Measurements from ENCODE around the gene CAMSAP3.

Gene CAMSAP3

DNA sequence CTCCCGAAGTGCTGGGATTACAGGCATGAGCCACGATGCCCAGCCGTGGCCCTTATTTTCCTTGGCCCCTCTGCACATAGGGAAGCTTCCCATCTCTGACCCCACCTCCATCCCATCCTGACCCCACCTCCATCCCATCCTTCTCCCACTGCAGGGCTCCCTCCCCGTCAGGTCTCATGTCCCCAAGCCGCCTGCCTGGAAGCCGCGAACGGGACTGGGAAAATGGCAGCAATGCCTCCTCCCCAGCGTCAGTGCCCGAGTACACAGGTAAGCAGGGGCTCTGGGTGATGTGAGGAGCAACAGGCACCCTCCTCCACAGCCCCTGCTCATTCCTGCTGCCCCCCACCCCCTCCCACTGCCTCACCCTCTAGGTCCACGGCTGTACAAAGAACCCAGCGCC is 21.5 kb downstream of the CAMSAP3 start:
- DNase-seq = no peak

DNA sequence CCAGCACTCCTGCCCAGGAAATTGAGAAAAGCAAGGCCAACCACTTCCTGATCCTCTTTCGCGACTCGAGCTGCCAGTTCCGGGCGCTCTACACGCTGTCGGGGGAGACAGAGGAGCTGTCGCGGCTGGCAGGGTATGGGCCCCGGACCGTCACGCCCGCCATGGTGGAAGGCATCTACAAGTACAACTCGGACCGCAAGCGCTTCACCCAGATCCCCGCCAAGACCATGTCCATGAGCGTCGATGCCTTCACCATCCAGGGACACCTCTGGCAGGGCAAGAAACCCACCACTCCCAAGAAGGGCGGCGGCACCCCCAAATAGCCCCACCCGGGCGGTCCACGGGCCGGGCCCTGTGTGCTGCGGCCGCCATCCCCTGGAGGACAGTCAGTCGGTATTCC is 22.1 kb downstream of the CAMSAP3 start:
- DNase-seq = no peak

DNA sequence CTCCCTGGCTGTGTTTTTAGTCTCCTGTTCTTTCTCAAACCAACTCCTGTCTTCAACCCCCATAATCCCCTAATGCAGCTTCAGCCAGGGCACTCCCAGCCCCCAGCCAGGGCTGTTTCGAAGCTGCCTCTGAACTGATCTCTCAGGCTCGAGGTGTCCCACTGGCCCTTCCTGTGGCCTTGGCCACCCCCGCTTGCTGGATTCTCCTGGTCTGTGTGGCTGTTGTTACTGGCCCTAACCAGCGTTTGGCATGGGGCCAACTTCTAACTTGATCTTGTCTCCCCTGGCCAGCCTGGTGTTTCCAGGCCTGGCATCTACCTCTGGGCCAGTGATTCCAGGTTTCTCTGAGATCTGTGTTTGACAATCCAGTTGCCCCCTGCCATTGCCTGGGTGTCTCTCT is 22.7 kb downstream of the CAMSAP3 start:
- DNase-seq = no peak

DNA sequence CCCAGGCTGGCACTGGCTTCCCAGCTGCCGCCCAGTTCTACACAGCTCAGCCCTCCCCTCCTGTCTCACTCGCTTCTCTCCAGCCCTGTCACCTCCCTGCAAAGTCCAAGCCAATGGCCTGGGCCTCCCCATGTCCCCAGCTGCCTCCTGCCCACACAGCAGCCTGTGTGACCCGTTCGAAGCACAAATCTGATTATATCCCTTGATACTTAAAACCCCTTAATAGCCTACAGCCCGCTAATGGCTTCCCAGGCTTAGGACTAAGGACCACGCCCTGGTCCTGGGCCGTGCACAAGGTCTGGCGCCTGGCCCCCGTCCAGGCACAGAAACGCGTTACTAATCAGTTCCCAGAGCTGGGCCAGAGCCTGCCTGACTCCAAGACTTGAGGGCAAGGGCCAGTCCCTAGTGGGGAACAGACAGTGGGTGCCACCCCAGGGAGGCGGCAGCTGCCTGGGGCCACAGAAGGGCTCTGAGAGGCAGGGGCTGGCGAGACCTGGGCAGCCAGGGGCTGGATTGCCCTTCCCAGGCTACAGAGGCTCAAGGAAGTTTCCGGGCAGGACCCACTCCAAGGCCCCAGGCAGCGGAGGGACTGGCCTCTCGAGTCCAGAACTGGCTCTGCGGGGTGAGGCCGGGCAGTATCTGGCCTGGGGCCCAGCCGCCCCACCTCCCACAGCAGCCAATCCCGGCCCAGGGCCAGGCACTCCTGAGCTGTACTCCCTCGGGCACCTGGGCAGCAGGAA is 23.3 kb downstream of the CAMSAP3 start:
- no peak for DNase-seq

DNA sequence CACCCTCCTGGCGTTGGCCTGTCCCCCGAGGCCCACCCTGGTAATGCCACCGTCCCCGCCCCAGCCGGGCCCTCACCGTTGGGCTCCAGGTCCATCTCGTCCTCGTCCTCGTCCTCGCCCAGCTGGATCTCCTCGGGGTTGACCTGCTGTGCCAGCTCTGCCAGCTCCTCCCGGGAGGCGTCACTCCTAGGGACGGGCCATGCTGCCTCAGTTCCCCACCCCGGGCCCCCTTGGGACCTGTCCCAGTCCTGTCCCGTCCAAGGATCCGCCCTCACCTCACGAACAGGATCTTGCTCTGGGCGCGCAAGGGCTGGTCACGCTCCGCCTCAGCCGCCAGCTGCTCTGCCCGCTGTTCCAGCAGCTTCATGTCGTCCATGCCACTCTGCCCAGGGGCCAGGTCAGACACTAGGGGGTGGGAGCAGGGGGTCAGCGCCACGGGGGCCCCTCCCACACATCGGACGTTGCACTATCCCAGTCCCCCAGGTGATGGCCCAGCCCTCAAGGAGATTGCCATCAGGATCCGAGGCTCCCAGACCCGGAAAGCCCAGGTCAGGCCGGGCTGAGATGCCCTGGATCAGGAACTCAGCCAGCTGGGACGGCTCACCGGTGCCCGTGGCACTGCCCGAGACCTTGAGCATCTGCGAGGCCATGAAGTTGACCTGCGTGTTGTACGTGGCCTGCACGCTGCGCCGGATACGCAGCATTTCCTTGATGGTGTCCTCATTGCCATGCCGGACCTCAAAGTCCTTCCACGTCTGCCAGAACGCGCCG is 24.2 kb downstream of the CAMSAP3 start:
- no peak for DNase-seq

DNA sequence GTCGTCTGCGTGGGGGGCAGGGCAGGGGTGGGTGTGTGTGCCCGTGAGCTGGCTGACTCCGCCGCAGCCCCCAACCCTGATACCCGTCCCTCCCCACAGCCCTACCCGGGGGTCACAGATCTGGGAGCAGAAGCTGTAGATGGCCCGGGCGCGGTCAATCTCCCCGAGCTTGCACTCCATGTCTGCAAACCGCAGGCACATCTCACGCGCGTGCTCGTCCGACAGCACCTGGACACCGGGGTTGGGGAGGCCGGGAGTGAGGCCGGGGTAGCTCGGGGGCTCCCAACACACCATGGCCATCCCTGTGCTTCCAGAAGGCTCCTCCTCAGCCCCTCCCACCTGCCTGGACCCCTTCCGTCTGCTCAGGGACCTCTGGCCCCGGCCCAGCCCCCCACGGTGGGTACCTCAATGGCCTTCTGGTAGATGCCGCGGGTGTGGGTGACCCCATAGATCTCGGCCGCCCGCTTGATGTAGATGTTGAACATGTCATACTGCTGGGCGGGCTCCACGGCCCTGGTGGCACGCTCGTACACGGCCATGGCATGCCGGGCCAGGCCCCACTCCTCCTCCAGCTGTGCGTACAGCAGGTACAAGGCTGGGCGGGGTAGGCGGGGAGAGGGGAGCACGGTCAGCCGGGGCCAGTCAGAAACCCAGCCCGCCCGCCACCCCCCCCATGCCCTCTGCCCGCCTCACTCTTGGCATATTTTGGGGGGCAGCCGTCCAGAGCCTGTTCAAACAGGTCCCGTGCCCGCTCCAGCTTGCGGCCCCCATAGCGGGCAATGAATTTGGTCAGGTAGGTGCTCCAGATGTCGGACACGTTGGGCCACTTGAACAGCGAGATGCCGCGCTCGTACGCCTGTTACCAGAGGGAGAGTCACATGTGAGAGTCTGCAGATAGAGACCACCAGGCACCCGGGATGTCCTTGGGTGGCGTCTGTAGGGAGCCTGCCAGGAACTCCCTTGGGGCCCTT is 25.1 kb downstream of the CAMSAP3 start:
- DNase-seq = no peak

DNA sequence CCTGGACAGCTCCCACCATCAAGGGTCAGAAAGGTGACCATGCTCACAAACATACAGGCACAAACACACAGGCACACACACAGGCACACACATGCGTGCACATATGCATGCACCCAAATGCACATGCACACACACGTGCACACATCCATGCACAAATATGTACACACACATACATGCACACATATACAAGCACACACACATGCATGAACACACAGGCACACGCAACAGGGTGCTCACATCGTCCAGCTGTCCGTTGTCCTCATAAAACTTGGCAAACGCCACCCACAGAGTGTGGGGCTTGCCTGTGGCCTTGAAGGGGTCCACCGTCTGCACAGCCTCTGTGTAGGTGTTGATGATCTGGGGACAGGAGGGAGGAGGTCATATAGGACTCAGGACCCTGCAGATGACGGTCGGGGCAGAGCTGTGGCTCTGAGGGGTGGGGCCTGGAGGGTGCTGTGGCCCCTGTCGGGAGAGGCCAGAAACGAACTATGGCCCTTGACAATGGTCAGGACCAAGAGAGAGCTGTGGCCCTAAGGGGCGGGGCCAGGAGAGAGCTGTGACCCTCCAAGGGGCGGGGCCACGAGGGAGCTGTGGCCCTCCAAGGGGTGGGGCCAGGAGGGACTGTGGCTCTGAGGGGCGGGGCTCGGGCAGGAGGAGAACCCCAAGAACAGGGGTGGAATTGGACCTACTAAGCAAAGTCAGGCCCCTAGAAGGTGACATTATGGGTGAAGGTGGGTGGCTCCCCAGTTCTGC is 27.4 kb downstream of the CAMSAP3 start:
- DNase-seq = no peak

DNA sequence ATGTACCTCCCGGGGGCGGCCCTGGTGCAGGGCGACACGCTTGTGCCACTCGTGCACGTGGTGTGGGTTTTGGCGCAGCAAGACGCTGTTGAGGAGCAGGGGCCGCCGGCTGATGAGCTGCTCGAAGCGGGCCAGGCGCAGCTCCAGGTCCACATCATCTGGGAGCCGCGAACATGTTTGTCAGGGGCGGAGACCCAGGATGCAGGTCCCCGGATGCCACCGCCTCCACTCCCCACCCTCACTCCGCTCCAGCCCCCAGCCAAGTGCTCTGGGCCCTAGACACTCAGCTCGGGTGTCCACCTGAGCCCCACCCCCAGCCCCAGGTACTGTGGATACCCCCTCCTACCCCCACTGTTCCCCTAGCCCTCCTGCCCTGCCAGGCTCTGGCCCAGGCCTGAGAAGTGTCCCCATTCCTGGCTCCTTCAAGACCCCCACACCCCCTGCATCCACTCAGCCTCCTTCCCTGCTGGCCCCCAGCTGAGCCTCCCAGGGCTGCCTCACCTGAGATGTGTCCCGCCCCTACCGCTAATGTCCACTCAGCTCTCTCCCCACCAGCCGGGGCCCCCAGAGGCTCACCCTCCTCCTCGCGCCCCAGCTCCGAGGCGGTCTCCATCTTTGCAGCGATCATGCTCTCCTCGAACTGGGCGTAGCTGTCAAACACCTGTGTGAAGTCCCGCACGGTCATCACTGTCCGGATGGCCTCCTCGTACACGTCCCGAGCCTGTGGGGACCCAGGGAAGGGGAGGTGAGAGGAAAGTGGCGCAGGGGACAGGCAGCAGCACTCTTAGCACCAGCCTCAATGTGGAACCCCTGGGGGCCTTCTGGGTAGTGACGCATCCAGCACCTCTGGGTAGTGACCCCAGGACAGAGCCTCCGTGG is 28.3 kb downstream of the CAMSAP3 start:
- DNase-seq = no peak

DNA sequence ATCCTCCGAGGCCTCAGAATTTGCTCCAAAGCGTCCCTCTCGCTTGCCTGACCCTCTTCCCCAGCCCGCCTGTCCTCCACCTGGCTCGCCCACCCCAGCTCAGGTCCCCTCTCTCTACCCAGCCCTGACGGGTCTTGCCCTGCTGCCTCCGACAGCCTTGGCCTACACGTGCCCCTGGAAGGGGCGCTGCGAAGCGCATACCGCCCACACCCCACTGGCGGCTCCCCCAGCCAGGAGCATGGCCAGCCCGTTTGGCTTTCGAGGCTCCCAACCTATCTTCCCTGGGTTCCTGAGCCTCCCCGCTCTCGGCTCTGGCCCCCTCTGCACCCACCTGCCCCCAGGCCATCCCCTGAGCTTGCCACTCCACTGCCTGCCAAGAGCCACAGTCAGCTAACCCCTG is 29.1 kb downstream of the CAMSAP3 start:
- DNase-seq = no peak

DNA sequence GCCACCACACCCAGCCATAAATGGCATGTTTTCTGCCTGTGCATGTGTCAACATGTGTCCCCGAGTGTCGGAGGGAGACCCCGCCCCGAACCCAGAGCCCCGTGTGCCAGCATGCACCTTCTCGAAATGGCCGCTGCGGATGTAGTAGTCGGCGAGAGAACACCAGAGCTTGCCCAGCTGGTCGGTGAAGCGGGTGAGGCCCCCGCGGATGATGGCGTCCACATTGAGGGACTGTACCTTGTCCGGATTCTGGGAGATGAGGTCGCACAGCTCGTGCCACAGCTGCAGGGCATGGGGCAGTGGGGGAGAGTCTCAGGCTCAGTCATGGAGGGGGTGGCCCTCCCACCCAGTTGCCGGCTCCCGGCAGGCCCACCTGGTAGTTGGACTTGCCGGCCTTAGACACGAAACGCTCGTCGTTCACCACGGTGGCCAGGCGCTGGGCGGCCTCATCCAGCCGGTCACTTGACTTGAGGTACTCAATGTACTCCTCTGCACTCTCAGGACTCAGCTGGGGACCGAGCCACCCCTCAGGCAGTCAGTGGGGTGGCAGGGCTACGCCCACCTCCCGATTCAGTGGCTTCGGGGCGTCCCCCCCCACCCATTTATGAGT is 30.2 kb downstream of the CAMSAP3 start:
- DNase-seq = no peak

DNA sequence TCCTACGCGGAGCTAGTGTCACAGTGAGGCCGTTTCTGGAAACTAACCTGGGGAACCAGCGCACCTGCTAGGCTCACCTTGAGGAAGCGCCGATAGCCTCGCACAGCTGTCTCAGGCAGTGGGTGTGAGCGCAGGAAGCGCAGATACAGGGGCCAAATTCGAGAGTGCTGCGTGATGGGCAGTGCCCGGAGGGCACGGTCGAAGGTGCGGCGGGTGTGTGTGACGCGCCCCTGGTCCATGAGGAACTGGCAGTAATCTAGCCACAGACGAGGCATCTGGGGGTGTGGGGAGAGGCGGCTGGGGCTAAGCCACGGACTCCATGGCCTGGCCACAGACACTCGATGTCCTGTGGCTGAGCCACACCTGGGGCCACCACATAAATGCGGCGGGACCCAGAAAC is 31.5 kb downstream of the CAMSAP3 start:
- DNase-seq = no peak

DNA sequence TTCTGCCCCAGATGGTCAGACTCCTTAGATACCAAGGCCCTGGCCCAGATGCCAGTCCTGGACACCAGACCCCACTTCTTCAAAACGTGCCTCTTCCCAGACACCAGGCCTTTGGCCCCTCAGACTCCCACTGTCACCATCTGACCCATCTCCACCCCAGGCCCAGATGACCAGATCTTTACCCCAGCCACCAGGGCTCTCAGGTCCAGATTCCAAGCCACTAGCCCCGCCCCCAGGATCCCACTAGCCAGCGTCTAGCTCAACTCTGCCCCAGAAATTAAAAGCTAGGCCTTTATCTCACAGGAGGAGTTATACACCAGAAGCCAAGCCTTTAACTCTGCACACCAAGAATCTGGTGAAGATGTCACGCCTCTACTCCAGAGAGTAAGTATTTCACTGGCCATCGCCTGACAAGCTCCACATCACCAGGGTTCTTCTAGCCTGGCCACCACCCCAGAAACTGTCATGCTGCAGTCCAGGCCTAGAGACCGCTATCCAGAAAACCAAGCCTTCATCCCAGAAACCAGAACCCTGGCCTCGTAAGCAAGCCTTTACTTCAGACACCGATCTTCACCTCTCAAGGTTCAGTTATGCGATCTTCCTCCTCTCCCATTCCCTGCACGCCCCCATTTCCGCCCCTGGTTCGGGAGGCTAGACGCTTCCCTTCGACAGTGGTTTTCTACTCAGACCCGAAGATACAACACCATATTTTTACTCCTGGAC is 33.1 kb downstream of the CAMSAP3 start:
- DNase-seq = no peak

DNA sequence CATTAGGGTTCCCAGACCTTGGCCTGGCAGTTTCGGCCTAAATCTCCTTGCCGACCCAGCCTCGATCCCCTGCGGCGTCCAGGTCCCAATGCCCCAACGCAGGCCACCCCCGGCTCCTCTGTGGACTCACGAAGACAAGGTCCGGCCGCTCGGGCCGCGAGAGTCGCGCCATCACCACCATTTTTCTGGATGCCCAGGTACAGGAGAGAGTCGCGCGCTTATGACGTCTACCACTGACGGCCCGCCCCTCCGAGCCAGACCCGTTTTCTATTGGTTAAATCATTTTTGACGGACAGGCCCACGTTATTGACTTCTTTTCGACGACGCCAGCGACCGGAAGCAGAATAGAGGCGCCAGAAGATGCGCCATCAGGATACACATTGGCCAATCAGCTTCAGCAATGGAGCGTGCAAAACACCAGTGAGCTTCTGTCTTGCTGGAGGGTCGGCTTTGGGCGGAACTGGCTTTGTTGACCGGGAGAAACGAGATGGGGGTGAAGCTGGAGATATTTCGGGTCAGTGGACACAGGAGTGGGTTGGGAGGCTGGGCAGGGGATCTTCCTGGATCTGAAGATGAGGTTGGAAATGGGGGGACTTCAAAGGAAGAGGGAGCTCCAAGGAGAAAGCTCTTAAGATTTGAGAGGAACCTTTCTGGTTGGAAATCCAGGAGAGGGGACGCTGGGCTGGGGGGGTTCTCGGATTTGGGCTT is 33.8 kb downstream of the CAMSAP3 start, which contains the start of the genes PET100 and XAB2:
PET100 (plus strand) TSS at position 447 of the 708 bp plus-strand sequence; CDS start at position 488, 41 bp downstream.
XAB2 (minus strand) TSS at position 199 of the 708 bp plus-strand sequence; CDS start at position 181, 18 bp downstream.
- peak; percentile 93 for DNase-seq

DNA sequence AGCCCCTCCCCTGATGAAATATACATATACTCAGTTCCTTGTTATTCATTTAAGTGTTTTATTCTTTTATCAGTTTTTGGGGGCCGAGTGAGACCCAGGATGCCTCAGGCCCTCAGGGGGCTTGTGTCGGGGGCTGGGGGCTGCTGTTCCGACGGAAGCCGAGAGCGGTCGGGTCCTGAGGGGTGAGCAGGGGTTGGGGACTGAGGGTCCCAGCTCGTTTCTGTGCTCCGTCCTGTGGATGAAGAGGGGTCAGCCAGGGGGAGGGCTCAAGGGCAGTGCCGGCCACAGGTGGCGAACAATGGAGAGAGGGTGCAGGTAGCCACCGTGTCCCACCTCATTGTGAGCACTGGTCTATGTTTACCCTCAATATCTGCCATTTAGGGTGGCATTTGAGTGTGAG is 35.9 kb downstream of the CAMSAP3 start:
- DNase-seq = no peak

DNA sequence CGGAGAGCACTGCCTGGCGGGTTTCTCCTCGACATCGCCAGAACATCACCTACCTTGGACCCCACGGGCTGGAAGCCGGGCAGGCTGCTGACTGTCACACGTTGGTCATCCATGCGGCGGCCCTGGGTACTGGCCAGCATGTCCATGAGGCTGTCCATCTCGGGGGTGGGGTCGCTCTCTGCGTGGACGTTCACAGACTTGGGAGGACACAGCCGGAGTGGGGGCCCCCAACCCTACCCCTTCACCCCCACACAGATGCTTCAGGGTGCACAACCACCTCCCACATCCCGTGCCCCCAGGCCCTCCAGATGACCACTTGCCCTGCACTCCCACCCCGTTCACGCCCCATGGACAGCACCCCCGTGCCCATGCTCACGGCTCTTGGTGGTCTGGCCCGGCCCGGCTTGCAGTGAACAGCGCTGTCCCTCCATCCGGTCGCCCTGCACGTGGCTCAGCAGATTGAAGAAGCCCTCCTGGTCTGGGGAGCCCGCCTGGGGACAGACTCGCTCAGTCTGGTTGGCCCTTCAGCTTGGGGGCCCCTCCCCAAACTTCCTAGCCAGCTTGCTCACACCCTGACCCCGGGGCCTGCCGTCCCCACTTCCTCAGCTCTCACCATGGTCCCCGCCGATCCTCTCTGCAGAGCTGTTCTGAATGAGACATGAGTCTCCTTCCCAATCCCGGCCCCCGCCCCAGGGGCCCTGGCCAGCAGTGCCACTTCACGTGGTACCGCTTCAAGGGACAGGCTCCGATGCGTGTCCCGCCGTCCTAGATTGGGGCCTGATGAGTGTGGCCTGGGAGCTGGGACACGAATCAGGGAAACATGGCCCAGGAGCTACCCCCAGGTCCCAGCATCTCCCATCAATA is 36.9 kb downstream of the CAMSAP3 start:
- no peak for DNase-seq

DNA sequence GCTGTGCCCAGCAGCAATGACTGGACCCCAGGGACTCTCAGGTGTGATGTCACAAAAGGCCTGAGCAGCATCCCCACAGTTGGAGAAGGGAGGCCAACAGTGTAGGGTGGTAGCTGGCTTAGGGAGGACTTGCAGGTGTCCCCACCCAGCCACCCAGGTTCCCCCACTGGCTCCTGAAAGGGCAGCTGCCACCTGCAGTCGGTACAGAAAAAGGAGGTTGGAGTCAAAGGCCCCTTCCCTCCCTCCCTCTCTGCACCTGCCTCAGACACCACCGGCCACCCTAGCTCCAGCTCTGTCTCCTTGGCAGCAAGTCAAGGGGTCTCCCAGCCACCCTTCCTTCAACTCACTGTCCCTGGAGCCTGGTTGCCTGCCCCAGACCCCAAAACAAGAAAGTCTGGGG is 38.0 kb downstream of the CAMSAP3 start, which contains the start of gene PCP2:
PCP2 (minus strand) TSS at position 22 of the 400 bp plus-strand sequence. CDS start 262 bp downstream, outside the sequence.
- DNase-seq = no peak

DNA sequence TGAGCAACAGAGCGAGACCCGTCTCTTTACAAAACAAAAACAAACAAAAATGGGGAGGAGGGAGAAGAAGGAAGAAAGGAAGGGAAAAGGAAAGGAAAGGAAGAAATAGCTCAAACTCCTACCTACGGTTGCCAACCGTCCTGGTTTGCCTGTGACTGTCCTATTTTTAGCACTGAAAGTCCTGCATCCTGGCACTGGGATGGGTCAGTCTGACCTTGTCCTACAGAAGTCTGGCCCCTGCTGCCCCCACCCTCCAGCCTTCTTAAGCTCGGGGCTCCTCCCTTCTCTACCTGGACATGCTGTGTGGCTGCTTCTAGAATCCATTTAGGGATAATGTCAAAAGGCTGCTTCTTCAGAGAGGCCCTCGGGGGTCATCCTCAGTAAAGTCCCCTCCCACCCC is 40.0 kb downstream of the CAMSAP3 start:
- DNase-seq = no peak

DNA sequence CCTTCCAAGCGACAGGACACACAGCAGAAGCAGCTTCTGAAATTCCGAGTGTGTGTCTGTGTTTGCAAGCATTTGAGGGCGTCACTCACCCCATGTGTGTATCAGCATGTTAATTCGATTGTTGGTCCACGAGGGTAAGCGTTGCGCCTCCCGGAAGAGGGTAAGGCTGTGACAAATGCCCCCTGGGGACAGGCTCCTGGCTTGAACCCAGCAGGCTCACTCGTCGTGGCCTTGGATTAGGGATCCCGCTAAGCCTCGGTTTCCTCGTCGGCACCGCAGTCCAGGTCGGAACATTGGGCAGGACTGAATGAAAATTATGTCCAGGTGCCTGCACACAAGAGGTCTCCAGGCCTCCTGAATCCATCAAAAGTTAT is 40.6 kb downstream of the CAMSAP3 start:
- no peak for DNase-seq

Data from NCI-H2081 treated with DMSO at 0.1 percent for 48 hours (cell line).